ENCODE results near the gene NCR3LG1.

The NCR3LG1 gene

DNA sequence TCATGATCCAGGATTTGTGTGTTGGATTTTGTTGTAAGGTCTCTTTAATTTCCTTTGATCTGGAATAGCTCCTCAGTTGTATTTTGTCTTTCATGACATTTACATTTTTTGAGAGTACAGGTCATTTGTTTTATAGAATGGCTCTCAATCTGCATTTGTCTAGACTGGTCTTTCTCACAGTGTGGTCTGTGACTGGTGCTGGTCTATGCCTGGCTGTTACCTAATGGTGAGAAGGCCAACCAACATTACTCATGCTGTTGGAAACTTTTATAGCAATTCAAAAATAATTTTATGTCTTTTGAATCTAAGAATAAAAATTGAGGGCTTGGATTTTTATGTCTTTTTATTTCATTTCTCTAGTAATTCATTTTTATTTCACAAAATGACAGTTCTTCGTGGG is 3.9 kb upstream of the NCR3LG1 start:
- H3K4me2 ChIP-seq (ENCODE audit: low read length), result no peak overlapping the region
- H4K20me1 ChIP-seq (ENCODE audit: control insufficient read depth, insufficient read depth, low read depth, low read length), result no peaks in the 10 kb centered on the region; the same call in 1 of the 2 replicates
- no peak for TF ChIP-seq EZH2phosphoT487 (IDR thresholded peaks at IDR 0.05; ENCODE audit: borderline replicate concordance, low read length)
- TF ChIP-seq, protein P1, sequence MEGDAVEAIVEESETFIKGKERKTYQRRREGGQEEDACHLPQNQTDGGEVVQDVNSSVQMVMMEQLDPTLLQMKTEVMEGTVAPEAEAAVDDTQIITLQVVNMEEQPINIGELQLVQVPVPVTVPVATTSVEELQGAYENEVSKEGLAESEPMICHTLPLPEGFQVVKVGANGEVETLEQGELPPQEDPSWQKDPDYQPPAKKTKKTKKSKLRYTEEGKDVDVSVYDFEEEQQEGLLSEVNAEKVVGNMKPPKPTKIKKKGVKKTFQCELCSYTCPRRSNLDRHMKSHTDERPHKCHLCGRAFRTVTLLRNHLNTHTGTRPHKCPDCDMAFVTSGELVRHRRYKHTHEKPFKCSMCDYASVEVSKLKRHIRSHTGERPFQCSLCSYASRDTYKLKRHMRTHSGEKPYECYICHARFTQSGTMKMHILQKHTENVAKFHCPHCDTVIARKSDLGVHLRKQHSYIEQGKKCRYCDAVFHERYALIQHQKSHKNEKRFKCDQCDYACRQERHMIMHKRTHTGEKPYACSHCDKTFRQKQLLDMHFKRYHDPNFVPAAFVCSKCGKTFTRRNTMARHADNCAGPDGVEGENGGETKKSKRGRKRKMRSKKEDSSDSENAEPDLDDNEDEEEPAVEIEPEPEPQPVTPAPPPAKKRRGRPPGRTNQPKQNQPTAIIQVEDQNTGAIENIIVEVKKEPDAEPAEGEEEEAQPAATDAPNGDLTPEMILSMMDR (IDR thresholded peaks at IDR 0.05; ENCODE audit: low read depth, low read length, poor library complexity, severe bottlenecking), result no peak
- H3F3A ChIP-seq (ENCODE audit: control insufficient read depth, insufficient read depth), result peaks cover 9% of the 10 kb centered on the region
- H3K4me1 ChIP-seq (ENCODE audit: control insufficient read depth, low read length), result peaks cover 17% of the 10 kb centered on the region
- no peaks in the 10 kb centered on the region for H3K9me2 ChIP-seq (replicated peaks; ENCODE audit: control insufficient read depth, low read length)
- no peak overlapping the region for H3K4me3 ChIP-seq (ENCODE audit: low read length)
- peaks cover 3% of the 10 kb centered on the region; the same call in 1 of the 2 replicates for H3K27me3 ChIP-seq (ENCODE audit: control insufficient read depth, low read length)
- peaks cover 4% of the 10 kb centered on the region; the same call in 1 of the 2 replicates for H3K36me3 ChIP-seq (ENCODE audit: control insufficient read depth, low read length)
- no peaks in the 10 kb centered on the region for H3K9me3 ChIP-seq (ENCODE audit: control insufficient read depth, insufficient read depth, low read length)
- H3K79me2 ChIP-seq (ENCODE audit: control insufficient read depth, low read length), result peaks cover 5% of the 10 kb centered on the region
- no peak overlapping the region for H3K27ac ChIP-seq (ENCODE audit: low read depth, low read length)

DNA sequence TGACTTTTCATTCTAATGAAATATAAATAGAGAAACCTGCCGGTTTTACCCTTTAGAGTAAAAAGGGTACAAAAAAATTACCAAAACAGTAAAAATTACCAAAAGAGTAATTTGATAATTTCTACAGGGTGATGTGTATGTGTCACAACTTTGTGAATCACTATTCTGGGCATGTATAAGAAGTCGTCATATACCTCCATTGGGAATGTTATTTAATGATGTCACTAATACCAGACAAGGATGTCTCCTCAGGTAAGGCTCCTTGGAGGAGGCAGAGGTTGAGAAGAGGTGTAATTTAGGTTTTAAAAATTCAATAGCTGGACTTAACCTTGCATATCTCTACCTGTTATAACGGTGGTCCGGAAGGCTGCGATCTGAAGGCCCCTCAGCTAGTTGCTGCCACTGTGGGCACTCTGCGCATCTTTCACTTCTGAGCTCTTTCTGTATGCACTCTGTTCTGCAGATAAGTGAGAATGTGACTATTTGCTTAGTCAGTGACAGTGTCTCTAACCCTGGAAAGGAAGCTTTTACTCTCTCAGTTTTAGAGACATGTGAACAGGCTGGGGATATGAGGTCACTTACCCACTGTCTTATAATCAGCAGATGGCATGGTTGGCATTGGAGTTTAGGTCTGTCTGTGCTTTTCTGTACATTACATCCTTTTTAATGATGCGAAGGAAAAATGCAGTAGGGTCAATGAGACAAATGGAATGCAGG is 987 bp upstream of the NCR3LG1 start:
- H3K9me3 ChIP-seq (ENCODE audit: control insufficient read depth, insufficient read depth, low read length), result no peaks in the 10 kb centered on the region
- H3K4me2 ChIP-seq (ENCODE audit: low read length), result peak overlapping the region; percentile 74
- peaks cover 29% of the 10 kb centered on the region for H3K36me3 ChIP-seq (ENCODE audit: control insufficient read depth, low read length)
- H3K4me1 ChIP-seq (ENCODE audit: control insufficient read depth, low read length), result peaks cover 24% of the 10 kb centered on the region
- peak overlapping the region; percentile 95; the same call in 1 of the 2 replicates for H3K27ac ChIP-seq (ENCODE audit: low read depth, low read length)
- peaks cover 3% of the 10 kb centered on the region; the same call in 1 of the 2 replicates for H3K27me3 ChIP-seq (ENCODE audit: control insufficient read depth, low read length)
- no peaks in the 10 kb centered on the region; the same call in 1 of the 2 replicates for H4K20me1 ChIP-seq (ENCODE audit: control insufficient read depth, insufficient read depth, low read depth, low read length)
- no peak for TF ChIP-seq EZH2phosphoT487 (IDR thresholded peaks at IDR 0.05; ENCODE audit: borderline replicate concordance, low read length)
- TF ChIP-seq, protein P1 (IDR thresholded peaks at IDR 0.05; ENCODE audit: low read depth, low read length, poor library complexity, severe bottlenecking), result no peak
- peak overlapping the region; percentile 77 for H3K4me3 ChIP-seq (ENCODE audit: low read length)
- peaks cover 34% of the 10 kb centered on the region for H3K79me2 ChIP-seq (ENCODE audit: control insufficient read depth, low read length)
- no peaks in the 10 kb centered on the region for H3K9me2 ChIP-seq (replicated peaks; ENCODE audit: control insufficient read depth, low read length)
- peaks cover 23% of the 10 kb centered on the region for H3F3A ChIP-seq (ENCODE audit: control insufficient read depth, insufficient read depth)

DNA sequence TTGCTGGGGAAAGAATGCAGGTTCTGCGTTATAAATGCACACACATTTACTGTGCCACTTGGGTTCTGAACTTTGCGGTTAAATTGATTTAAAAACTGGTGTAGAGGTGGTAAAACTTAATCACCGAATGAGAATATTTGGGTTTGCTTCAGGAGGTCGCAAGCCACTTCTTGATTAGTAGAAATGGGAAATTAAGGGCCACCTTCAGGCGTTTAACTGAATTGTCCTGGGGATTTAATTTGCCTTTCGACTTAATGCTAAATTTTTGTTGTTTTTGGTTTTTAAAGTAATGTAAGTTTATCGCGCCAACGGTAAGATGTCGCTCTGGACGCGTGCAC is 459 bp upstream of the NCR3LG1 start:
- H3K36me3 ChIP-seq (ENCODE audit: control insufficient read depth, low read length), result peaks cover 32% of the 10 kb centered on the region
- H3K4me3 ChIP-seq (ENCODE audit: low read length), result peak overlapping the region; percentile 77
- H3K27ac ChIP-seq (ENCODE audit: low read depth, low read length), result peak overlapping the region; percentile 95
- H3K27me3 ChIP-seq (ENCODE audit: control insufficient read depth, low read length), result peaks cover 3% of the 10 kb centered on the region; the same call in 1 of the 2 replicates
- peaks cover 39% of the 10 kb centered on the region for H3K79me2 ChIP-seq (ENCODE audit: control insufficient read depth, low read length)
- peaks cover 24% of the 10 kb centered on the region for H3K4me1 ChIP-seq (ENCODE audit: control insufficient read depth, low read length)
- no peaks in the 10 kb centered on the region for H3K9me2 ChIP-seq (replicated peaks; ENCODE audit: control insufficient read depth, low read length)
- no peaks in the 10 kb centered on the region for H3K9me3 ChIP-seq (ENCODE audit: control insufficient read depth, insufficient read depth, low read length)
- H3K4me2 ChIP-seq (ENCODE audit: low read length), result peak overlapping the region; percentile 74
- peaks cover 23% of the 10 kb centered on the region for H3F3A ChIP-seq (ENCODE audit: control insufficient read depth, insufficient read depth)
- no peaks in the 10 kb centered on the region; the same call in 1 of the 2 replicates for H4K20me1 ChIP-seq (ENCODE audit: control insufficient read depth, insufficient read depth, low read depth, low read length)
- TF ChIP-seq EZH2phosphoT487 (IDR thresholded peaks at IDR 0.05; ENCODE audit: borderline replicate concordance, low read length), result no peak
- TF ChIP-seq, protein P1 (IDR thresholded peaks at IDR 0.05; ENCODE audit: low read depth, low read length, poor library complexity, severe bottlenecking), result peak; percentile 23
